ENCODE results near the gene SBF2.
A peak's percentile ranks its signal among the peaks of the same experiment; 100 is the strongest.
"Not testable (repeated sequence)": the region's sequence is repeated elsewhere in the genome, so short reads cannot be mapped to it uniquely, and the experiment has no call there.

SBF2 gene

GRCh38 chr11:9952511-9953196, 341.4 kb downstream of the SBF2 start:
- DNase-seq (ENCODE audit: low spot score), result no peak

GRCh38 chr11:9951807-9952206, 342.2 kb downstream of the SBF2 start:
- DNase-seq (ENCODE audit: low spot score), result no peak

GRCh38 chr11:9950462-9950861, 343.6 kb downstream of the SBF2 start:
- DNase-seq (ENCODE audit: low spot score), result no peak

- peak; percentile 20 for DNase-seq (ENCODE audit: low spot score)
Observed at GRCh38 chr11:9947231-9947864, 346.7 kb downstream of the SBF2 start.

- not testable (repeated sequence) for DNase-seq (ENCODE audit: low spot score)
Observed at GRCh38 chr11:9945680-9946079, 348.3 kb downstream of the SBF2 start.

- no peak for DNase-seq (ENCODE audit: low spot score)
Observed at GRCh38 chr11:9943386-9944110, 350.5 kb downstream of the SBF2 start.

GRCh38 chr11:9941991-9942390, 352.0 kb downstream of the SBF2 start:
- DNase-seq (ENCODE audit: low spot score), result no peak

- not testable (repeated sequence) for DNase-seq (ENCODE audit: low spot score)
Observed at GRCh38 chr11:9939150-9939549, 354.9 kb downstream of the SBF2 start.

GRCh38 chr11:9936754-9937153, 357.3 kb downstream of the SBF2 start:
- no peak for DNase-seq (ENCODE audit: low spot score)

GRCh38 chr11:9932843-9933242, 361.2 kb downstream of the SBF2 start:
- not testable (repeated sequence) for DNase-seq (ENCODE audit: low spot score)

GRCh38 chr11:9930562-9931331, 363.3 kb downstream of the SBF2 start:
- DNase-seq (ENCODE audit: low spot score), result not testable (repeated sequence)

GRCh38 chr11:9927670-9928069, 366.3 kb downstream of the SBF2 start:
- no peak for DNase-seq (ENCODE audit: low spot score)

GRCh38 chr11:9923280-9923679, 370.7 kb downstream of the SBF2 start:
- DNase-seq (ENCODE audit: low spot score), result no peak

GRCh38 chr11:9922806-9923205, 371.2 kb downstream of the SBF2 start:
- DNase-seq (ENCODE audit: low spot score), result no peak

GRCh38 chr11:9916480-9916879, 377.5 kb downstream of the SBF2 start:
- DNase-seq (ENCODE audit: low spot score), result no peak

- DNase-seq (ENCODE audit: low spot score), result no peak
Observed at GRCh38 chr11:9914064-9914463, 380.0 kb downstream of the SBF2 start.

- no peak for DNase-seq (ENCODE audit: low spot score)
Observed at GRCh38 chr11:9905960-9906791, 387.8 kb downstream of the SBF2 start.

GRCh38 chr11:9905501-9905951, 388.5 kb downstream of the SBF2 start:
- no peak for DNase-seq (ENCODE audit: low spot score)

GRCh38 chr11:9903579-9903978, 390.4 kb downstream of the SBF2 start:
- no peak for DNase-seq (ENCODE audit: low spot score)

GRCh38 chr11:9901943-9902342, 392.1 kb downstream of the SBF2 start:
- DNase-seq (ENCODE audit: low spot score), result no peak

GRCh38 chr11:9900253-9900652, 393.8 kb downstream of the SBF2 start:
- DNase-seq (ENCODE audit: low spot score), result not testable (repeated sequence)
